IPS-18c (cell line): ENCODE data around the gene GSTM3.
"Not testable (repeated sequence)": the region's sequence is repeated elsewhere in the genome, so short reads cannot be mapped to it uniquely, and the experiment has no call there.

ENCODE experiments used
- H3K4me3 ChIP-seq: 2 replicates; pipeline ENCODE4 v1.7.0; 2013; ENCODE audit warnings: low read depth, mild to moderate bottlenecking, low read length, moderate library complexity; ENCODE audit not compliant: insufficient read depth
- H3K9me3 ChIP-seq: one replicate; pipeline ENCODE4 v1.6.1; 2013; ENCODE audit warnings: mild to moderate bottlenecking, low read length, moderate library complexity; ENCODE audit not compliant: control insufficient read depth, insufficient read depth

Gene GSTM3

GRCh38 chr1:109721042-109721441 lies 19.8 kb downstream of the GSTM3 start:
- H3K4me3 ChIP-seq = no peak overlapping the region
- H3K9me3 ChIP-seq = peaks cover 2% of the 10 kb centered on the region

DNA sequence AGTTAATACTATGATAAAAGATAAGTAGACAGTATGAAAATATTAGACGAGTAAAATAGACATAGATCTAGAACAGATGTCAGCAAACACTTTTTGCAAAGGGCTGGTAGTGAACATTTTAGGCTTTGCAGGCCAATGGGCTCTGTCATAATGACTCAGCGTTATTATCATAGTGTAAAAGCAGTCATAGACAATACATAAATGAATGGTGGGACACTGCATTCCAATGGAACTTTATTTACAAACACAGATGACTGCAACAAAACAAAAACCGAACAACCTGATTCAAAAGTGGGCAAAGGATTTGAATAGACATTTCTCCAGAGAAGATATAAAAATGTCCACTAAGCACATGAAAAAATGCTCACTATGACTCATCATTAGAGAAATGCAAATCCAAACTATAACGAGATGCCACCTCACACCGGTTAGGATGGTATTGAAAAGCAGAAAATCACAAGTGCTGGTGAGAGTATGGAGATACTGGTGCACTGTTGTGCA lies 21.5 kb downstream of the GSTM3 start:
- Histone ChIP-seq H3K4me3 (no peak overlapping the region), H3K9me3 (no peaks in the 10 kb centered on the region)

- no peaks in the 10 kb centered on the region for H3K9me3 ChIP-seq
- H3K4me3 ChIP-seq = no peak overlapping the region
These were observed 22.3 kb downstream of the GSTM3 start for GRCh38 chr1:109718495-109718894.

DNA sequence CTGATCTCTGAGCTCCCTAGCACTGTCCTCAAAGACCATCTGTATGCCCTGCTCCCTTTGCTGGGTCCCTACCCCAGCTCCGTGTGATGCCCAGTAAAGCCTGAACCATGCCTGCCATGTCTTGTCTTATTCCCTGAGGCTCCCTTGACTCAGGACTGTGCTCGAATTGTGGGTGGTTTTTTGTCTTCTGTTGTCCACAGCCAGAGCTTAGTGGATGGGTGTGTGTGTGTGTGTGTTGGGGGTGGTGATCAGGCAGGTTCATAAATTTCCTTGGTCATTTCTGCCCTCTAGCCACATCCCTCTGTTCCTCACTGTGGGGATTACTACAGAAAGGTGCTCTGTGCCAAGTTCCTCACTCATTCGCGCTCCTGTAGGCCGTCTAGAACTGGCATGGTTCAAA lies 23.1 kb downstream of the GSTM3 start:
- H3K4me3 ChIP-seq = no peak overlapping the region
- H3K9me3 ChIP-seq = no peaks in the 10 kb centered on the region

- peaks cover 4% of the 10 kb centered on the region for H3K9me3 ChIP-seq
- no peak overlapping the region for H3K4me3 ChIP-seq
These were observed 24.2 kb downstream of the GSTM3 start for GRCh38 chr1:109716570-109717090.

GRCh38 chr1:109716121-109716520 lies 24.7 kb downstream of the GSTM3 start:
- Histone ChIP-seq H3K9me3 (peaks cover 4% of the 10 kb centered on the region), H3K4me3 (no peak overlapping the region)

- Histone ChIP-seq H3K9me3 (peaks cover 4% of the 10 kb centered on the region), H3K4me3 (no peak overlapping the region)
These were observed 26.0 kb downstream of the GSTM3 start for GRCh38 chr1:109714661-109715372.

GRCh38 chr1:109713636-109714035 lies 27.2 kb downstream of the GSTM3 start:
- peaks cover 9% of the 10 kb centered on the region for H3K9me3 ChIP-seq

DNA sequence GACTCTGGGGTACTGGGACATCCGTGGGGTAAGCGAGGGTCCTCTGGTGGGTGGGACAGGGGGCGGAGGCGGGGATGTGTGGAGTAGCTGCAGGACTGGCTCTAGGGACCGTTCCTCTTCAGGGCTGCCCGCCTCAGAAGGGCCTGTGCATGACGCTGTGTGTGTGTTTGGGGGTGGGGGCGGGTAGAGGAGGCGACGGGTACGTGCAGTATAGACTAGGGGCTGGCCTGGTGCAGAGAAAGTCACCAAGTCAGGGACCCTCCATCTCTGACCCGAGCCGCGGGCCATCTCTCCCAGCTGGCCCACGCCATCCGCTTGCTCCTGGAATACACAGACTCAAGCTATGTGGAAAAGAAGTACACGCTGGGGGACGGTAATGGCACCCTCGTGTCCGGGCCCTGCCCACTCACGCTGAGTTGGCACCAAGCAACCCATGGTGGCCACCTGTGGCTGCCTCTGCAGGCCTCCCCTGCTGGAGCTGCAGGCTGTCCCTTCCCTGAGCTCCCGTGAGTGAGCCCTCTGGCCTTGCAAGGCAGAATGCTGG lies 28.4 kb downstream of the GSTM3 start:
- H3K4me3 ChIP-seq = no peak overlapping the region
- peaks cover 9% of the 10 kb centered on the region for H3K9me3 ChIP-seq

More at GRCh38 chr1:109713636-109714035, 27.2 kb downstream of the GSTM3 start:
- no peak overlapping the region for H3K4me3 ChIP-seq

GRCh38 chr1:109711593-109712320 lies 29.1 kb downstream of the GSTM3 start, which contains the start of gene GSTM5:
Gene GSTM5 (plus strand): TSS chr1:109712251. CDS start chr1:109712313, 62 bp downstream.
- H3K9me3 ChIP-seq, H3K4me3 ChIP-seq: not testable (repeated sequence)

- H3K9me3 ChIP-seq, H3K4me3 ChIP-seq: not testable (repeated sequence)
These were observed 31.0 kb downstream of the GSTM3 start for GRCh38 chr1:109709822-109710221.

- not testable (repeated sequence) for H3K4me3 ChIP-seq, H3K9me3 ChIP-seq
These were observed 31.9 kb downstream of the GSTM3 start for GRCh38 chr1:109708949-109709348.

DNA sequence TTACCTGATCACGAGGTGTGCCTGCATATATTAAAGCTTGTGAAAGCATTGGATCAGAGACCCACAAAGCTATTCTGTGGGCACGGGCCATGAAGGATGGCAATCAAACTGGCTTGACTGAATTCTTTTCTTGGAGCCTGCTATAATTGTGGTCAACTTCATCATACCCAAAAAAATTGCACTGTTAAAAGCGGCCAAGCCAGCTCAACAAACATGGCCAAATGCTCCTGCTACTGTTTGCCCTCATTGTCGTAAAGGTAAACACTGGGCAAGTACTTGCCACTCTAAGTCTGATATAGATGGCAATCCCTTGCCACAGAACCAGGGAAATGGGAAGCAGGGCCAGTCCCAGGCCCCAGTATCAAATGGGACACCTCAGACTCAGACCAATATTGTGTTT lies 35.4 kb downstream of the GSTM3 start:
- peaks cover 5% of the 10 kb centered on the region for H3K9me3 ChIP-seq

GRCh38 chr1:109704173-109704572 lies 36.7 kb downstream of the GSTM3 start:
- peaks cover 3% of the 10 kb centered on the region for H3K9me3 ChIP-seq

More for the DNA sequence above, 35.4 kb downstream of the GSTM3 start:
- no peak overlapping the region for H3K4me3 ChIP-seq

DNA sequence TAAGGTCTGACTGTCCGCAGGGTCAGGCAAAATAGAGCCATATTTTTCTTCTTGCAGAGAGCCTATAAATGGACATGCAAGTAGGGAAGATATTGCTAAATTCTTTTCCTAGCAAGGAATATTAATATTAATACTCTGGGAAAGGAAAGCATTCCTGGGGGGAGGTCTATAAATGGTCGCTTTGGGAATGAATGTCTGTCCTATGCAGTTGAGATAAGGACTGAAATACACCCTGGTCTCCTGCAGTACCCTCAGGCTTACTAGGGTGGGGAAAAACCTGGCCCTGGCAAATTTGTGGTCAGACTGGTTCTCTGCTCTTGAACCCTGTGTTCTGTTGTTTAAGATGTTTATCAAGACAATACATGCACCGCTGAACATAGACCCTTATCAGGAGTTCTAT lies 37.9 kb downstream of the GSTM3 start:
- not testable (repeated sequence) for H3K9me3 ChIP-seq, H3K4me3 ChIP-seq

More at GRCh38 chr1:109704173-109704572, 36.7 kb downstream of the GSTM3 start:
- no peak overlapping the region for H3K4me3 ChIP-seq

- H3K4me3 ChIP-seq, H3K9me3 ChIP-seq: not testable (repeated sequence)
These were observed 43.0 kb downstream of the GSTM3 start for GRCh38 chr1:109697861-109698260.

GRCh38 chr1:109697066-109697465 lies 43.8 kb downstream of the GSTM3 start:
- Histone ChIP-seq H3K9me3 (peaks cover 2% of the 10 kb centered on the region), H3K4me3 (no peak overlapping the region)

DNA sequence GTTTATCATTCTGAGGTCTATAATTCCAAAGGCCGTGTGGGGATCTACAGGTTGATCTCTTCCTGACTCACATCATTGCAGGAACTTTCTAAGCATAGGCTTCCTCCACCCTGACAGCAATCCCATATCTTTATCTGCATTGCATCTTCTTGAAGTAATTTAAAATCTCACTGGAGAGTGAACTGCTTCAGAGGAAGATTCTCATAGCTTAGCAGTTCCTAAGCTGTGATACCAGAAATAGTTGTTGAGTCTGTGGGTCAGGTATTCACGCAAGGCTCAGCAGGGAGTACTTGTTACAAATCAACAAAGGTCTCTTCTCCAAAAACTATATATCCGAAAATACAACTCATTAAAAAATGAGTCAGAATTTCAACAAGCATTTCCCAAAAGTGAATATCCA lies 45.7 kb downstream of the GSTM3 start:
- not testable (repeated sequence) for H3K9me3 ChIP-seq, H3K4me3 ChIP-seq
